Type B pancreatic cell (in vitro differentiated cells): ENCODE results near the gene RAB9B. TPM values are rescaled to one million over a fixed set of nuclear protein-coding genes. Genes with fewer than 3 reads are reported as not detected.
"Not testable (repeated sequence)": the region's sequence is repeated elsewhere in the genome, so short reads cannot be mapped to it uniquely, and the experiment has no call there.

ENCODE experiments used
- DNase-seq: peaks from one replicate; pipeline ENCODE4 v3.0.0; 2021; ENCODE audit warnings: mixed read lengths; ENCODE audit not compliant: unreplicated experiment; ENCODE audit errors: extremely low spot score
- H3K27ac Mint-ChIP-seq: 2 replicates; pipeline ENCODE4 v1.8.0; 2021; ENCODE audit warnings: mild to moderate bottlenecking, mixed read lengths
- H3K27me3 Mint-ChIP-seq: 2 replicates; pipeline ENCODE4 v1.8.0; 2021; ENCODE audit warnings: mixed read lengths
- H3K36me3 Mint-ChIP-seq: 2 replicates; pipeline ENCODE4 v1.8.0; 2021; ENCODE audit warnings: mixed read lengths
- H3K4me1 Mint-ChIP-seq: one replicate; pipeline ENCODE4 v1.8.0; 2021; ENCODE audit warnings: mixed read lengths; ENCODE audit not compliant: unreplicated experiment
- H3K4me3 Mint-ChIP-seq: 2 replicates; pipeline ENCODE4 v1.8.0; 2021; ENCODE audit warnings: mild to moderate bottlenecking, mixed read lengths
- H3K9me3 Mint-ChIP-seq: 2 replicates; pipeline ENCODE4 v1.8.0; 2021; ENCODE audit warnings: mixed read lengths
- total RNA-seq: library from RNA; stranded (reverse); gene quantifications from 2 replicates; pipeline ENCODE4 v1.2.1, GENCODE V29; 2021; ENCODE audit warnings: low replicate concordance
- TF ChIP-seq, protein P1 (sequence below): fragments of 200-600 bp; sonication (generic); conservative IDR thresholded peaks from 2 replicates; pipeline ENCODE4 v1.5.0; 2021; ENCODE audit warnings: antibody characterized with exemption, mild to moderate bottlenecking

Gene RAB9B
- total RNA-seq, 1 donor from 2014 or later, result 2.8 TPM

DNA sequence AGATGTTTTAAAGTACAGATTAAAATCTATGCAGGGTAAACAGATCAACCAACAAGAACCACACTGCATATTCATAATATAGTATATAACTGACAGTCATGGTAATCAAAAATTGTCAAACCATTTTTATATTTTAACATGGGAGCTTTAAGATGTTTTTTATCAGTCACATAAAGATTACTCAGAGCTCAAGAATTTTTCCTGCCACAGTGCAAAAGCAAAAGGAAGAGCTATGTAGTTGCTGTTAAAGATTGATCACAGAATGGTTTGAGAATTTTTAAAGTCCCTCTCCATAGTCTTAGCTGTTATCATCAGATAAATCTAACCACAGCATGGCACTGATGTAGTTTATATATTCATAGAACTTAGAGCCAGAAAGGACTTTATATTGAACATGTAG, 8.5 kb downstream of the RAB9B start:
- H3K4me1 Mint-ChIP-seq, result no peaks in the 10 kb centered on the region
- H3K4me3 Mint-ChIP-seq, result no peak overlapping the region
- H3K9me3 Mint-ChIP-seq, result no peaks in the 10 kb centered on the region
- no peak for DNase-seq
- H3K36me3 Mint-ChIP-seq, result no peaks in the 10 kb centered on the region
- H3K27me3 Mint-ChIP-seq, result no peaks in the 10 kb centered on the region
- TF ChIP-seq, protein P1, sequence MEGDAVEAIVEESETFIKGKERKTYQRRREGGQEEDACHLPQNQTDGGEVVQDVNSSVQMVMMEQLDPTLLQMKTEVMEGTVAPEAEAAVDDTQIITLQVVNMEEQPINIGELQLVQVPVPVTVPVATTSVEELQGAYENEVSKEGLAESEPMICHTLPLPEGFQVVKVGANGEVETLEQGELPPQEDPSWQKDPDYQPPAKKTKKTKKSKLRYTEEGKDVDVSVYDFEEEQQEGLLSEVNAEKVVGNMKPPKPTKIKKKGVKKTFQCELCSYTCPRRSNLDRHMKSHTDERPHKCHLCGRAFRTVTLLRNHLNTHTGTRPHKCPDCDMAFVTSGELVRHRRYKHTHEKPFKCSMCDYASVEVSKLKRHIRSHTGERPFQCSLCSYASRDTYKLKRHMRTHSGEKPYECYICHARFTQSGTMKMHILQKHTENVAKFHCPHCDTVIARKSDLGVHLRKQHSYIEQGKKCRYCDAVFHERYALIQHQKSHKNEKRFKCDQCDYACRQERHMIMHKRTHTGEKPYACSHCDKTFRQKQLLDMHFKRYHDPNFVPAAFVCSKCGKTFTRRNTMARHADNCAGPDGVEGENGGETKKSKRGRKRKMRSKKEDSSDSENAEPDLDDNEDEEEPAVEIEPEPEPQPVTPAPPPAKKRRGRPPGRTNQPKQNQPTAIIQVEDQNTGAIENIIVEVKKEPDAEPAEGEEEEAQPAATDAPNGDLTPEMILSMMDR, result no peak
- H3K27ac Mint-ChIP-seq, result no peak overlapping the region

- not testable (repeated sequence) for H3K36me3 Mint-ChIP-seq, H3K9me3 Mint-ChIP-seq, H3K27ac Mint-ChIP-seq, H3K4me1 Mint-ChIP-seq, DNase-seq, H3K4me3 Mint-ChIP-seq, H3K27me3 Mint-ChIP-seq
These were observed 11.3 kb downstream of the RAB9B start for GRCh38 chrX:103820802-103821201.

DNA sequence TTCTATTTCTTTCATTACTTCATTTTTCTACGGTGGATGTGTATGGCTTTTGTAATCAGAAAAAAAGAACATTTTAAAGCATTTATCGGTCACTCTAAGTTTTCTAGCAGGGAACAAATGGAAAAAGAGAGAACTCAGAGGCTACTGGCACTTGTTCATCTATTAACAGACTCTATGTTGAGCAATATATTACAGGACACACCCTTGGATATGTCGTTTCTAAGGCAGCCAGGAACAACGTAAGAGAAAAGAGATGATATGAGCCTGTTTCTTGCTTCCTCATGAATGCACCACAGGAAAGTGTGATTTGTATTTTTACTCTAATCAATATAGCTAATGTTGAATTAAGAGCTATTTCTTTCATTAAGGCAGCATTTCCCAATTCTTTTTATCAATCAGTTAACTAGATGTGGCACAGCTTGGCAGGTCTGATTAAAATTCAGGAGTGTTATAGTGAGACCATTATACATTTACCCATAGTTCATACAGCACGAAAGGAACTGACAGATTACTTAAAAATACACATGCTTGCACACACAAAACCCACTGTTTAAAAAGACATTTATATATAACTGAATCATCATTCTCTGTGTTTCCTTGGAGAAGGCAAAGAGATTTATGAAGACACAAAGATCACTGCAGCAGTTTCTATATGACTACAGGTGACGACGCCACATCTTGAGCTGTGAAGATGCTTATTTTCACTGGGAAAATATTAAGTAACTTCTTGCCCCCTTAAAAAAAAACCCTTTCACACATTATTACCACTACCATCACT, 13.0 kb downstream of the RAB9B start:
- no peak for DNase-seq
- Mint-ChIP-seq H3K9me3 (no peaks in the 10 kb centered on the region), H3K4me3 (no peak overlapping the region), H3K36me3 (no peaks in the 10 kb centered on the region), H3K27me3 (peaks cover 16% of the 10 kb centered on the region), H3K27ac (no peak overlapping the region), H3K4me1 (no peaks in the 10 kb centered on the region)
- TF ChIP-seq, protein P1, result no peak

DNA sequence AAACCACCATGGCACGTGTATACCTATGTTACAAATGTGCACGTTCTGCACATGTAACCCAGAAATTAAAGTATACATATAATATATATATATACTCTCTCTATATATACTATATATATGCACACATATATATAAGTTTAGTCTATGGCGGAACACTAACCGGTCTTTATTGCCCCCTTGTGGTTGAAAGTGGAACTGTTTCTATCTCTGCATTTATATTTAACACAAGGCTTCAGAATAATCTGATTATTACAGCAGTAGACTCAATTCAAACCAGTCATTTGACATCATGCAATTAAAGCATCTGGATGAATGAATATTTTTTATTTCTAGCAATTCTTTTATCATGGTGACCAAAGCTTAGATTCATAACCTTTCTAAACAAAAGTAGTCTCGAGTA, 14.6 kb downstream of the RAB9B start:
- no peak for DNase-seq
- Mint-ChIP-seq H3K27me3 (peaks cover 18% of the 10 kb centered on the region), H3K36me3 (no peaks in the 10 kb centered on the region), H3K4me3 (no peak overlapping the region), H3K27ac (no peak overlapping the region), H3K9me3 (no peaks in the 10 kb centered on the region), H3K4me1 (no peaks in the 10 kb centered on the region)
- TF ChIP-seq, protein P1, result peak; percentile 93

- not testable (repeated sequence) for DNase-seq, H3K27ac Mint-ChIP-seq, H3K4me3 Mint-ChIP-seq, H3K4me1 Mint-ChIP-seq, H3K9me3 Mint-ChIP-seq, H3K36me3 Mint-ChIP-seq
- peaks cover 18% of the 10 kb centered on the region for H3K27me3 Mint-ChIP-seq
These were observed 15.0 kb downstream of the RAB9B start for GRCh38 chrX:103817101-103817500.

DNA sequence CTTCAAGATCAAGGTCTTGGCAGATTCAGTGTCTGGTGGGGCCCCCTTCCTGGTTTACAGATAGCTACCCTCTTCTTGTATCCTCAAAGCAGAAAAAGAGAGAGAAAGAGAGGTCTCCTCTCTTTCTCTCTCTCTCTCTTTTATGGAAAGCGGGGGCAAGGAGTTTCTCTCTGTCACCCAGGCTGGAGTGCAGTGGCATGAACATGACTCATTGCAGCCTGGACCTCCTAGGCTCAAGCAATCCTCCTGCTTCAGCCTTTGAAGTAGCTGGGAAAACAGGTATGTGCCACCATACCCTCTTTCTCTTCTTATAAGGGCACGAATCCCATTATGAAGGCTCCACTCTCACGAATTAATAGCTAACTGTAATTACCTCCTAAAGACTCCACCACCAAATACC, 20.2 kb downstream of the RAB9B start:
- Mint-ChIP-seq H3K9me3 (no peaks in the 10 kb centered on the region), H3K4me3 (no peak overlapping the region), H3K36me3 (no peaks in the 10 kb centered on the region), H3K27me3 (peaks cover 18% of the 10 kb centered on the region), H3K4me1 (no peaks in the 10 kb centered on the region), H3K27ac (no peak overlapping the region)
- no peak for DNase-seq
- TF ChIP-seq, protein P1, result no peak
